Prostate gland (tissue), 2 donors: ENCODE measurements around the gene SMYD3. TPM values are rescaled to one million over a fixed set of nuclear protein-coding genes. Genes with fewer than 3 reads are reported as not detected.
"Not testable (repeated sequence)": the region's sequence is repeated elsewhere in the genome, so short reads cannot be mapped to it uniquely, and the experiment has no call there.

Experiments
- DNase-seq: peaks from one replicate; pipeline ENCODE4 v3.0.0-alpha.2; 2019; ENCODE audit warnings: low spot score
- H3K27ac ChIP-seq, 2 donors: fragments of 200-600 bp; sonication (generic); 2 replicates each; pipeline ENCODE4 v1.5.1; 2017 to 2019
- H3K27me3 ChIP-seq: fragments of 200-600 bp; sonication (generic); replicated peaks from 2 replicates; pipeline ENCODE4 v1.5.1; 2019; ENCODE audit not compliant: insufficient read depth
- H3K36me3 ChIP-seq, 2 donors: fragments of 200-600 bp; sonication (generic); 1 replicate in 1 of 2; 2 replicates in 1 of 2; pipeline versions ENCODE4 v1.5.1 to v1.8.1; 2017 to 2019
- H3K4me1 ChIP-seq: fragments of 200-600 bp; sonication (generic); replicated peaks from 2 replicates; pipeline ENCODE4 v1.5.1; 2019
- H3K4me3 ChIP-seq, 2 donors: fragments of 200-600 bp; sonication (generic); 2 replicates each; pipeline ENCODE4 v1.5.1; 2017 to 2019
- H3K9me3 ChIP-seq: fragments of 200-600 bp; sonication (generic); 2 replicates; pipeline ENCODE4 v1.5.1; 2017
- CTCF ChIP-seq, 4 experiments: fragments of 200-600 bp in 2 of 4; fragments of 450-650 bp in 2 of 4; sonication (generic) in 2 of 4; IDR thresholded peaks; 1 replicate in 3 of 4; 2 replicates in 1 of 4; pipeline ENCODE4 v1.5.1; 2016 to 2019; ENCODE audit warnings: antibody characterized with exemption in 4 of 4, mild to moderate bottlenecking in 2 of 4, moderate library complexity in 2 of 4
- POLR2A ChIP-seq: fragments of 450-650 bp; IDR thresholded peaks from one replicate; pipeline ENCODE4 v1.6.1; 2016; ENCODE audit warnings: antibody characterized with exemption, mild to moderate bottlenecking
- POLR2AphosphoS5 ChIP-seq: sonication (generic); formaldehyde crosslinking; IDR thresholded peaks from one replicate; pipeline ENCODE4 v1.6.1; 2017; ENCODE audit warnings: antibody characterized with exemption
- WGBS: methylation state at CpG from one replicate; pipeline ENCODE4 v1.1.5; 2018; 5-methylcytosine and 5-hydroxymethylcytosine counted together
- intact Hi-C: fragments of 100-400 bp; cut with DNase I; formaldehyde crosslinking; loops from one replicate; pipeline ENCODE4 v1.14.2; 2022
- total RNA-seq, 2 donors: library from RNA; depleted of rRNA; stranded (reverse); fragments of >200 nt; gene quantifications; one replicate each; pipeline ENCODE4 v1.1.0, GENCODE V29; 2016

Gene SMYD3
- total RNA-seq, 2 donors from 2014 or later = 19.8 to 23.9 TPM

DNA sequence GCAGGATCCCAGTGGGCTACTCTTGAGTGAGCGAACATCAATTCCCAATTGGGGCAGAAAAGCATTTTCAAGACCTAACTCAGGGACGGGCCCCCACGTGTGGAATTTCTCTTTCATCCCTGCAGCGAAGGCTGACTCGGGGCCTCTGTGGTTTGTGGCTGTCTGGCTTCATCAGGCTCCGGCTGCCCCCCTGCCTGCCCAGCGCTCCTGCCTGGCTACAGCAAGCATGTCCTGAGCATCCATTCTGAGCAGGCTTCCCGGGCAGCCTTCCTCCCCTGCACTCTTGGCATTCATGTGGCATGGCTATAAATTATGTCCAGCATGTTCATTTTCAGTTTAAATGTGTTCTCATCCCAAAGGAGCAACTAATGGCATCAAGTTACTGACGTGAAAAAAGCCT is 764.2 kb downstream of the SMYD3 start:
- no peak for DNase-seq
- H3K4me1 ChIP-seq = no peaks in the 10 kb centered on the region
- no peak overlapping the region for H3K4me3 ChIP-seq
- no peaks in the 10 kb centered on the region for H3K36me3 ChIP-seq
- H3K27ac ChIP-seq = no peak overlapping the region
- no peaks in the 10 kb centered on the region for H3K9me3 ChIP-seq
- intact Hi-C loops = no loop called here
- H3K27me3 ChIP-seq = no peaks in the 10 kb centered on the region
- TF ChIP-seq POLR2A (no peak), POLR2AphosphoS5 (no peak), CTCF (IDR thresholded peaks at IDR 0.05) (no peak)
- WGBS = 30% methylated on average over 9 of the region's 9 CpGs

- H3K27ac ChIP-seq, DNase-seq, H3K4me1 ChIP-seq, intact Hi-C loops, H3K36me3 ChIP-seq, H3K9me3 ChIP-seq, H3K4me3 ChIP-seq, H3K27me3 ChIP-seq: not testable (repeated sequence)
- 96% methylated on average over 1 of the region's 1 CpG for WGBS
Observed at GRCh38 chr1:245740336-245740735, 766.7 kb downstream of the SMYD3 start.

DNA sequence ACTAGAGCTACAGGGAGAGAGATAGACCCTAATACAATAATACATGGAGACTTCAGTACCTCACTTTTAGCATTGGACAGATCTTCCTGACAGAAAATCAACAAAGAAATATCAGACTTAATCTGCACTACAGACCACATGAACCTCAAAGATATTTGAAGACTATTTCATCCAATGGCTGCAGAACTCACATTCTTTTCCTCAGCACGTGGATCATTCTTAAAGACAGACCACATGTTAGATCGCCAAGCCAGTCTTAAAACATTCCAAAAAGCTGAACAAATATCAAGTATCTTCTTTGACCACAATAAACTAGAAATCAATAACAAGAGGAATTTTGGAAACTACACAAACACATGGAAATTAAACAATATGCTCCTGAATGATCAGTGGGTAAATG is 776.3 kb downstream of the SMYD3 start:
- 89% methylated on average over 2 of the region's 2 CpGs for WGBS
- Histone ChIP-seq H3K27me3 (no peaks in the 10 kb centered on the region), H3K9me3 (no peaks in the 10 kb centered on the region), H3K27ac (no peak overlapping the region), H3K4me1 (no peaks in the 10 kb centered on the region), H3K4me3 (no peak overlapping the region), H3K36me3 (no peaks in the 10 kb centered on the region)
- intact Hi-C loops = no loop called here
- TF ChIP-seq POLR2AphosphoS5 (no peak), POLR2A (no peak), CTCF (IDR thresholded peaks at IDR 0.05) (no peak)
- no peak for DNase-seq

GRCh38 chr1:245728035-245728434 is 779.0 kb downstream of the SMYD3 start:
- H3K27me3 ChIP-seq, H3K36me3 ChIP-seq, H3K4me3 ChIP-seq, DNase-seq, H3K27ac ChIP-seq, H3K4me1 ChIP-seq, intact Hi-C loops, H3K9me3 ChIP-seq: not testable (repeated sequence)
- WGBS = 93% methylated on average over 3 of the region's 3 CpGs

GRCh38 chr1:245721488-245721887 is 785.6 kb downstream of the SMYD3 start:
- intact Hi-C loops = no loop called here
- TF ChIP-seq CTCF (IDR thresholded peaks at IDR 0.05) (no peak), POLR2A (no peak), POLR2AphosphoS5 (no peak)
- 98% methylated on average over 4 of the region's 4 CpGs for WGBS
- no peak overlapping the region for H3K27ac ChIP-seq
- H3K36me3 ChIP-seq = no peaks in the 10 kb centered on the region
- H3K9me3 ChIP-seq = no peaks in the 10 kb centered on the region
- no peak for DNase-seq
- no peaks in the 10 kb centered on the region for H3K27me3 ChIP-seq
- no peak overlapping the region for H3K4me3 ChIP-seq
- H3K4me1 ChIP-seq = no peaks in the 10 kb centered on the region

DNA sequence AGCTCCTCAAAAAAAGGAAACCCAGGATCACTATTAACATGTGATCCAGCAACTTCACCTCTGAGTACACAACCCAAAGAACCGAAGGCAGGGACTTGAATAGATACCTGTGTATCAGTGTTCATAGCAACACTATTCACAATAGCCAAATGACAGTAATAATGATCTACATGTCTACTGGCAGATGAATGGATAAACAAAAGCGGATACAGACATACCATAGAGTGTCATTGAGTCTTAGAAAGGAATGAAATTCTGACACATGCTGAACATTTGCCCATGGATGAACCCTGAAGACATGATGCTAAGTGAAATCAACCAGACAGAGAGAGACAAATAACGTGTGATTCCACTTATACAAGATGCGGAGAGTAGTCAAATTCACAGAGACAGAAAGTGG is 788.1 kb downstream of the SMYD3 start:
- Histone ChIP-seq H3K27ac (no peak overlapping the region), H3K36me3 (no peaks in the 10 kb centered on the region), H3K9me3 (no peaks in the 10 kb centered on the region), H3K4me3 (no peak overlapping the region), H3K4me1 (no peaks in the 10 kb centered on the region), H3K27me3 (no peaks in the 10 kb centered on the region)
- no peak for TF ChIP-seq POLR2A
- TF ChIP-seq POLR2AphosphoS5 = no peak
- TF ChIP-seq CTCF (IDR thresholded peaks at IDR 0.05) = no peak
- 93% methylated on average over 4 of the region's 4 CpGs for WGBS
- intact Hi-C loops = no loop called here
- DNase-seq = no peak
